ENCODE data around the gene TXNRD2. TPM values are rescaled to one million over a fixed set of nuclear protein-coding genes. Genes with fewer than 3 reads are reported as not detected.

Gene TXNRD2
- total and polyA plus RNA-seq, 2 donors (not counting 1 experiment from before 2014, with no cell fraction given), result 24.8 to 36.2 TPM

- POLR2A ChIA-PET, result interaction anchor here (0.5 to 1.3 kb wide), 2 partner anchors 37 to 101 kb away, joined by 3 read pairs; no protein-coding TSS in a partner anchor
- peak within 1 kb of the TSS; percentile 98 for H2AFZ ChIP-seq (ENCODE audit: insufficient read depth, low read depth, low read length, poor library complexity, severe bottlenecking)
- peaks cover 26% of the 10 kb centered on the region for H4K20me1 ChIP-seq (ENCODE audit: control insufficient read depth, insufficient read depth, low read length, poor library complexity, severe bottlenecking)
- H3K9ac ChIP-seq (ENCODE audit: low read length), result peak within 1 kb of the TSS; percentile 97
- Mint-ChIP-seq H3K4me3 (peak within 1 kb of the TSS; percentile 95), H3K27ac (peak within 1 kb of the TSS; percentile 97), H3K27me3 (no peaks in the 10 kb centered on the region), H3K4me1 (peaks cover 43% of the 10 kb centered on the region), H3K9me3 (ENCODE audit: insufficient read depth) (no peaks in the 10 kb centered on the region)
- H3K4me2 ChIP-seq (replicated peaks; ENCODE audit: low read depth, low read length, poor library complexity, severe bottlenecking), result peak within 1 kb of the TSS; percentile 94
- H3K9me3 ChIP-seq (ENCODE audit: control extremely low read depth in 1 of 3, control insufficient read depth in 2 of 3, insufficient read depth in 1 of 3, low read length in 2 of 3), result no peaks in the 10 kb centered on the region
- peak; percentile 97 for DNase-seq
- intact Hi-C loops (cut with micrococcal nuclease), result loop anchor here (1.0 to 10.0 kb wide), 5 partner anchors 36 to 230 kb away; partner anchors contain the start of genes ARVCF and DGCR8
- TF ChIP-seq EZH2 (IDR thresholded peaks at IDR 0.05; ENCODE audit: borderline replicate concordance, insufficient read depth, low read depth, low read length, poor library complexity, severe bottlenecking) (no peak), CTCF (IDR thresholded peaks at IDR 0.05) (no peak)
- peak; percentile 93 for ATAC-seq (ENCODE audit: low read depth)
- H3K27ac ChIP-seq (ENCODE audit: low read length in 2 of 2), result peak within 1 kb of the TSS; percentile 85 to 88
- H3K4me1 ChIP-seq (ENCODE audit: control insufficient read depth in 2 of 2, insufficient read depth in 2 of 2, low read length in 2 of 2), result peaks cover 21 to 26% of the 10 kb centered on the region in 2 donors
- H3K4me3 ChIP-seq (ENCODE audit: control extremely low read depth in 1 of 5, extremely low read depth in 1 of 5, insufficient read depth in 1 of 5, low read depth in 2 of 5, low read length in 4 of 5), result peak within 1 kb of the TSS; percentile 70 to 97 (median 88)
- whole genome bisulfite sequencing (ENCODE audit: insufficient coverage), result under 1% methylated on average over 81 of the region's 81 CpGs
- H3K79me2 ChIP-seq (ENCODE audit: control insufficient read depth, insufficient read depth, low read length), result peaks cover 44% of the 10 kb centered on the region
- peaks cover 0 to 16% of the 10 kb centered on the region in 2 experiments for H3K36me3 ChIP-seq (replicated peaks in 1 of 2; ENCODE audit: control extremely low read depth in 1 of 2, control insufficient read depth in 1 of 2, extremely low read depth in 1 of 2, insufficient read depth in 2 of 2, low read length in 1 of 2)
- H3K27me3 ChIP-seq (replicated peaks in 1 of 4; ENCODE audit: control extremely low read depth in 1 of 4, control insufficient read depth in 3 of 4, insufficient read depth in 4 of 4, low read length in 3 of 4), result no peaks in the 10 kb centered on the region
- CTCF ChIA-PET, result interaction anchor here (0.9 to 1.4 kb wide), 4 partner anchors 12 to 125 kb away, joined by 3 to 6 read pairs (median 4); no protein-coding TSS in a partner anchor
Measured at GRCh38 chr22:19854778-19855503, 86.7 kb downstream of the TXNRD2 start, which contains the start of the genes GNB1L and RTL10. Gene GNB1L, minus strand, starts transcription at chr22:19854874. Its CDS starts 33,519 bp downstream, at chr22:19821355. Gene RTL10, minus strand, starts transcription at chr22:19854874. Its CDS starts 2,613 bp downstream, at chr22:19852261.
